Adrenal gland (tissue), 5 donors: ENCODE results near the gene CLPX.

Experiments used
- CTCF ChIP-seq, 6 experiments: fragments of 450-650 bp in 4 of 6; fragments of 200-600 bp in 2 of 6; sonication (generic) in 1 of 6; IDR thresholded peaks; 1 replicate in 5 of 6; 2 replicates in 1 of 6; pipeline versions ENCODE4 v1.5.1 to v1.8.0; 2016 to 2021; ENCODE audit warnings: antibody characterized with exemption in 6 of 6, mild to moderate bottlenecking in 2 of 6, moderate library complexity in 1 of 6
- POLR2A ChIP-seq, 2 donors: fragments of 450-650 bp; IDR thresholded peaks; one replicate each; pipeline ENCODE4 v1.6.1; 2017; ENCODE audit warnings: antibody characterized with exemption in 2 of 2, mild to moderate bottlenecking in 2 of 2, moderate library complexity in 1 of 2
- donor health status: DM: no; HTN: no; CAD: no.

- TF ChIP-seq CTCF (IDR thresholded peaks at IDR 0.05) (no peak), POLR2A (IDR thresholded peaks at IDR 0.05) (no peak)
Measured at GRCh38 chr15:65163041-65163440, 22.1 kb downstream of the CLPX start.
